Osteocyte (in vitro differentiated cells): ENCODE results near the gene SMCR8. TPM values are rescaled to one million over a fixed set of nuclear protein-coding genes. Genes with fewer than 3 reads are reported as not detected.

Experiments
- DNase-seq: peaks from one replicate; pipeline ENCODE4 v3.0.0; 2021; ENCODE audit warnings: mixed read lengths; ENCODE audit not compliant: unreplicated experiment; ENCODE audit errors: extremely low spot score
- H3K27ac Mint-ChIP-seq: one replicate; pipeline ENCODE4 v1.8.0; 2021; ENCODE audit warnings: mild to moderate bottlenecking, mixed read lengths; ENCODE audit not compliant: unreplicated experiment
- H3K27me3 Mint-ChIP-seq: one replicate; pipeline ENCODE4 v1.8.0; 2021; ENCODE audit warnings: mixed read lengths; ENCODE audit not compliant: unreplicated experiment
- H3K36me3 Mint-ChIP-seq: one replicate; pipeline ENCODE4 v1.8.0; 2021; ENCODE audit warnings: mixed read lengths; ENCODE audit not compliant: unreplicated experiment
- H3K4me1 Mint-ChIP-seq: one replicate; pipeline ENCODE4 v1.8.0; 2021; ENCODE audit warnings: mixed read lengths; ENCODE audit not compliant: unreplicated experiment
- H3K4me3 Mint-ChIP-seq: one replicate; pipeline ENCODE4 v1.8.0; 2021; ENCODE audit warnings: mild to moderate bottlenecking, moderate library complexity, mixed read lengths; ENCODE audit not compliant: unreplicated experiment
- H3K9me3 Mint-ChIP-seq: one replicate; pipeline ENCODE4 v1.8.0; 2021; ENCODE audit warnings: mixed read lengths; ENCODE audit not compliant: unreplicated experiment
- total RNA-seq: library from RNA; stranded (reverse); gene quantifications from 2 replicates; pipeline ENCODE4 v1.2.1, GENCODE V29; 2021
- TF ChIP-seq, protein P1 (sequence below): fragments of 200-600 bp; sonication (generic); IDR thresholded peaks from 2 replicates; pipeline ENCODE4 v1.5.0; 2021; ENCODE audit warnings: antibody characterized with exemption, mild to moderate bottlenecking, moderate library complexity

The SMCR8 gene
- total RNA-seq, 1 donor from 2014 or later = 19.8 TPM

DNA sequence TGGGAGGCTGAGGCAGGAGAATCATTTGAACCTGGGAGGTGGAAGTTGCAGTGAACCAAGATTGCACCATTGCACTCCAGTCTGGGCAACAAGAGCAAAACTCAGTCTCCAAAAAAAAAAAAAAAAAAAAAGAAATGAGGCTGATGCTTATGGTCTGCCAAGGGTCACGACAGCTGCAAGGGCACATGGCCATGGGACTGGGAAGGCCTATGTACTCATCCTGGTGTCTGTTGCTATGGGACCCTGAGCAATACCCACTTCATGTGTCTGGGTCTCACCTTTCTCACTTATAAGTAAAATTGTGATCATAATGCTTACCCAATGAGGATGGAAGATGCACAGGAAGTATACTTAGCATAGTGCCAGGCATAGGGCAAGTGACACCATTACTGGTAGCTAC is 38.0 kb upstream of the SMCR8 start:
- Mint-ChIP-seq H3K36me3 (peaks cover 18% of the 10 kb centered on the region), H3K4me1 (no peaks in the 10 kb centered on the region), H3K9me3 (no peaks in the 10 kb centered on the region), H3K27ac (no peak overlapping the region), H3K4me3 (no peak overlapping the region), H3K27me3 (no peaks in the 10 kb centered on the region)
- DNase-seq = no peak
- TF ChIP-seq, protein P1, sequence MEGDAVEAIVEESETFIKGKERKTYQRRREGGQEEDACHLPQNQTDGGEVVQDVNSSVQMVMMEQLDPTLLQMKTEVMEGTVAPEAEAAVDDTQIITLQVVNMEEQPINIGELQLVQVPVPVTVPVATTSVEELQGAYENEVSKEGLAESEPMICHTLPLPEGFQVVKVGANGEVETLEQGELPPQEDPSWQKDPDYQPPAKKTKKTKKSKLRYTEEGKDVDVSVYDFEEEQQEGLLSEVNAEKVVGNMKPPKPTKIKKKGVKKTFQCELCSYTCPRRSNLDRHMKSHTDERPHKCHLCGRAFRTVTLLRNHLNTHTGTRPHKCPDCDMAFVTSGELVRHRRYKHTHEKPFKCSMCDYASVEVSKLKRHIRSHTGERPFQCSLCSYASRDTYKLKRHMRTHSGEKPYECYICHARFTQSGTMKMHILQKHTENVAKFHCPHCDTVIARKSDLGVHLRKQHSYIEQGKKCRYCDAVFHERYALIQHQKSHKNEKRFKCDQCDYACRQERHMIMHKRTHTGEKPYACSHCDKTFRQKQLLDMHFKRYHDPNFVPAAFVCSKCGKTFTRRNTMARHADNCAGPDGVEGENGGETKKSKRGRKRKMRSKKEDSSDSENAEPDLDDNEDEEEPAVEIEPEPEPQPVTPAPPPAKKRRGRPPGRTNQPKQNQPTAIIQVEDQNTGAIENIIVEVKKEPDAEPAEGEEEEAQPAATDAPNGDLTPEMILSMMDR = no peak

DNA sequence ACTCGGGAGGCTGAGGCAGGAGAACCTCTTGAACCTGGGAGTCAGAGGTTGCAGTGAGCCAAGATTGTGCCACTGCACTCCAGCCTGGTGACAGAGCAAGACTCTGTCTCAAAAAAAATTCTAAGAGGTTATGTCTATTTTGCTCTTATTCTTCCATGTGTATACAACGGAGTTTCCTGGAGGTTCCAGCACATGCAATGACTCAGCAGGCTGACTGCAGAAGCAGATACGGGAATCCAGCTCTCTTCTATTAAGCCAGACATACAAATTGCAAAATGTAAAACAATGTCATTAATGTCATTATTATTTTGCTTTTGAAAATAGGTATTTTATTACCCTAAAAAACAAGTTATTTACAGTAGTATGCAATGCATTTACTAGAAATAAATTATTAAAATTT is 36.2 kb upstream of the SMCR8 start:
- Mint-ChIP-seq H3K9me3 (no peaks in the 10 kb centered on the region), H3K4me3 (no peak overlapping the region), H3K27me3 (no peaks in the 10 kb centered on the region), H3K4me1 (no peaks in the 10 kb centered on the region), H3K27ac (no peak overlapping the region), H3K36me3 (peaks cover 24% of the 10 kb centered on the region)
- DNase-seq = no peak
- TF ChIP-seq, protein P1 = no peak

DNA sequence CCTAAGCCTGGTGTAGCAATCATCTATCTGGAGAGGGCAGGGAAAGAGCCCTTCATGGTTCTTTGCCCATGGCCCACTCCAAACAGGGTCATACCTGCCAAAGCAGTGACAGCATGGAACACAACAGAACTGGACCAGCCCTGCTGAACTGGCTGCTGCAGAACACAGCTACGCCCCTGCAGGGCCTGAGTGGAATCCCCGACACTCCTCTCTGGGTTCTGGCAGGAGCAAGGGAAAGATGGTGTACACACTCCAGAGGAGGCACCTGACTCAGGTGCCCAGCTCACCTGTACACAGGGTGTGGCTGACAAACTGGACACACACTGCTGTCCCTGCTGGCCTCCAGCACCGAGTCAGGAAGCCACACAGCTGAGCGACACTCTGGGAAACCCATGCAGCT is 34.8 kb upstream of the SMCR8 start:
- no peak overlapping the region for H3K4me3 Mint-ChIP-seq
- H3K27ac Mint-ChIP-seq = no peak overlapping the region
- H3K36me3 Mint-ChIP-seq = peaks cover 32% of the 10 kb centered on the region
- H3K9me3 Mint-ChIP-seq = no peaks in the 10 kb centered on the region
- H3K27me3 Mint-ChIP-seq = no peaks in the 10 kb centered on the region
- DNase-seq = no peak
- TF ChIP-seq, protein P1 = no peak
- no peaks in the 10 kb centered on the region for H3K4me1 Mint-ChIP-seq

DNA sequence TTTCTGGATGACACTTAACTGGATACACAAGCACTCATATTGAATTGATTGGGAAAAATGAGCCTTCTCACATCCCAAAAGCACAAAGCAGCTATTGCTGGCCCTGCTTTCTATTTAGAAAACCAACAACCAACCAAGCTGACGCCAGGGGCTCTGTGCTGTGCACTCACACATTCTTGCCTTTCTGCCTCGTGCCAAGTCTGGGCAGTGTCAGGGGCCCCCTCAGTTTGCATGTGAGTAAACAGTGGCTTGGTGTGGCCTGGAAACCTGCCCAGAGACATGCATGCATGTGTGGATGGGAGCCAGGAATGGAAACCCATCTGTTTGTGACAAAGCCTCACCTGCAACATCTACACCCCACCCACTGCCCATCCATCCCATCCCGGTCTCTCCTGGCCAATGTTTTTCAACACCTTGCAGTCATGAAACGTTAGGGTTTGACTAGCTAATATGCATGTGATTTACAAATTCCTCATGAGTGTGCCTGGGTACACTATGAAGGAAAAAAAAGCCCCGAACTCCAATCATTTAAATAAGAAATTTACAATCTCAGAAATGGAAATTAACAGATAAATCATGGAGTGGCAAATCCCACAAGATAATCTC is 34.2 kb upstream of the SMCR8 start:
- no peaks in the 10 kb centered on the region for H3K27me3 Mint-ChIP-seq
- no peaks in the 10 kb centered on the region for H3K9me3 Mint-ChIP-seq
- peaks cover 38% of the 10 kb centered on the region for H3K36me3 Mint-ChIP-seq
- no peak for DNase-seq
- H3K4me1 Mint-ChIP-seq = no peaks in the 10 kb centered on the region
- no peak overlapping the region for H3K4me3 Mint-ChIP-seq
- no peak overlapping the region for H3K27ac Mint-ChIP-seq
- TF ChIP-seq, protein P1 = no peak

DNA sequence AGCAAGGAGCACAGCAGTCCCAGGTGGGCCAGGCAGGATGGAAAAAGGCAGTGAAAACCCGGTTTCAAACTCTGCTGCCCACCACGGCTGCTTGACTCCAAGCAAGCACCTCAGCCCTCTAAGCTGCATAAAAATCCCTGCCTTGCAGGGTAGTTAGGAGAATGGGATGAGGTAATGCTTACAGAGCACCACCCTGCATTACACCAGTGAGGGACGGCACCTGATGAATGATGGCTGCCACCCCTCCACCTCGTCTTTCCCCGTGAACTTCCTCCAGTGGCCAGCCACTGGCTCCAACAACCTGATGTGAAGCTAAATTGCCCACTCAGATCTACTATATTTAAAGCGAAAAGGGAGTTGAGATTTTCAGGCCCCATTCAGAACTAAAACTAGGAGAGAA is 33.3 kb upstream of the SMCR8 start:
- no peaks in the 10 kb centered on the region for H3K9me3 Mint-ChIP-seq
- H3K4me1 Mint-ChIP-seq = no peaks in the 10 kb centered on the region
- TF ChIP-seq, protein P1 = no peak
- no peak overlapping the region for H3K27ac Mint-ChIP-seq
- no peak for DNase-seq
- peaks cover 44% of the 10 kb centered on the region for H3K36me3 Mint-ChIP-seq
- no peaks in the 10 kb centered on the region for H3K27me3 Mint-ChIP-seq
- H3K4me3 Mint-ChIP-seq = no peak overlapping the region
